IMR-90 (cell line): Measurements from ENCODE around the gene PVALEF. TPM values are rescaled to one million over a fixed set of nuclear protein-coding genes. Genes with fewer than 3 reads are reported as not detected.

Experiments
- ATAC-seq: fragments of 200-7000 bp; cut with Tn5 transposase; 2 replicates; pipeline ENCODE4 v1.9.1; 2020; ENCODE audit warnings: low read depth, mild to moderate bottlenecking, moderate library complexity
- BruUV-seq: library from RNA; stranded (reverse); fragments of 400-500 nt; replicated peaks from 2 replicates; lab custom pipeline; 2021; lab: Mats Ljungman, UMichigan
- CTCF ChIA-PET: fragments of 300-600 bp; formaldehyde crosslinking; extraction: SDS; loops from one replicate; lab custom pipeline; 2021; ENCODE audit warnings: antibody characterized with exemption; lab: Yijun Ruan, JAX
- POLR2A ChIA-PET: fragments of 300-600 bp; sonication (Branson Sonifier 250); formaldehyde crosslinking; loops from one replicate; lab custom pipeline; 2022; ENCODE audit warnings: antibody characterized with exemption; ENCODE audit not compliant: unreplicated experiment; lab: Charles Lee
- DNase-seq: peaks from one replicate; pipeline ENCODE4 v3.0.0; 2013
- H2AFZ ChIP-seq: replicated peaks from 2 replicates; pipeline ENCODE3; 2013; ENCODE audit warnings: low read length, mild to moderate bottlenecking; ENCODE audit not compliant: poor library complexity
- H2AK5ac ChIP-seq: 2 replicates; pipeline ENCODE4 v1.6.1; 2013; ENCODE audit warnings: low read depth, low read length, inconsistent platforms
- H2AK9ac ChIP-seq: replicated peaks from 2 replicates; pipeline ENCODE3; 2013; ENCODE audit warnings: mild to moderate bottlenecking, low read depth, low read length, moderate library complexity; ENCODE audit not compliant: poor library complexity
- H2BK120ac ChIP-seq: 2 replicates; pipeline ENCODE4 v1.6.1; 2013; ENCODE audit warnings: low read depth, low read length, inconsistent platforms
- H2BK15ac ChIP-seq: 3 replicates; pipeline ENCODE4 v1.6.1; 2013; ENCODE audit warnings: low read depth, low read length, inconsistent platforms
- H2BK20ac ChIP-seq: 2 replicates; pipeline ENCODE4 v1.6.1; 2013; ENCODE audit warnings: low read depth, mild to moderate bottlenecking, inconsistent platforms, low read length, moderate library complexity
- H2BK5ac ChIP-seq: 2 replicates; pipeline ENCODE4 v1.6.1; 2013; ENCODE audit warnings: mild to moderate bottlenecking, low read depth, low read length, inconsistent platforms; ENCODE audit not compliant: poor library complexity, severe bottlenecking
- H3K14ac ChIP-seq: replicated peaks from 2 replicates; pipeline ENCODE4 v1.6.1; 2013; ENCODE audit warnings: low read depth, low read length, inconsistent platforms
- H3K18ac ChIP-seq: 2 replicates; pipeline ENCODE4 v1.6.1; 2013; ENCODE audit warnings: low read depth, low read length, control low read depth
- H3K23ac ChIP-seq: 2 replicates; pipeline ENCODE4 v1.6.1; 2013; ENCODE audit warnings: low read depth, low read length, inconsistent platforms
- H3K27ac ChIP-seq: 2 replicates; pipeline ENCODE4 v1.5.1; 2013; ENCODE audit warnings: mild to moderate bottlenecking, control low read depth, low read length; ENCODE audit not compliant: insufficient read depth
- H3K27me3 ChIP-seq: 2 replicates; pipeline ENCODE4 v1.6.1; 2013; ENCODE audit warnings: low read length; ENCODE audit not compliant: control insufficient read depth, insufficient read depth
- H3K36me3 ChIP-seq: 2 replicates; pipeline ENCODE4 v1.6.1; 2013; ENCODE audit warnings: low read length, mixed read lengths; ENCODE audit not compliant: control insufficient read depth, insufficient read depth
- H3K4ac ChIP-seq: 2 replicates; pipeline ENCODE4 v1.6.1; 2013; ENCODE audit warnings: low read depth, low read length, inconsistent platforms
- H3K4me1 ChIP-seq: 2 replicates; pipeline ENCODE4 v1.6.1; 2013; ENCODE audit warnings: low read length, mixed read lengths; ENCODE audit not compliant: control insufficient read depth, insufficient read depth
- H3K4me2 ChIP-seq: 2 replicates; pipeline ENCODE4 v1.6.1; 2013; ENCODE audit warnings: low read depth, mild to moderate bottlenecking, control low read depth, low read length, moderate library complexity
- H3K4me3 ChIP-seq: 2 replicates; pipeline ENCODE4 v1.5.1; 2013; ENCODE audit warnings: low read depth, mild to moderate bottlenecking, control low read depth, low read length, moderate library complexity; ENCODE audit not compliant: insufficient read depth
- H3K56ac ChIP-seq: 2 replicates; pipeline ENCODE4 v1.6.1; 2013; ENCODE audit warnings: low read length, inconsistent platforms; ENCODE audit not compliant: insufficient read depth; ENCODE audit errors: extremely low read depth
- H3K79me1 ChIP-seq, 2 experiments: 2 replicates each; pipeline ENCODE4 v1.6.1; 2013; ENCODE audit warnings: low read length in 2 of 2, inconsistent platforms in 1 of 2, low read depth in 1 of 2
- H3K9ac ChIP-seq: 2 replicates; pipeline ENCODE4 v1.6.1; 2013; ENCODE audit warnings: low read depth, low read length, control low read depth
- H3K9me1 ChIP-seq: 2 replicates; pipeline ENCODE4 v1.6.1; 2013; ENCODE audit warnings: low read length, inconsistent platforms; ENCODE audit not compliant: insufficient read depth
- H3K9me3 ChIP-seq: 2 replicates; pipeline ENCODE4 v1.6.1; 2013; ENCODE audit warnings: low read length; ENCODE audit not compliant: control insufficient read depth, insufficient read depth
- H4K20me1 ChIP-seq: 2 replicates; pipeline ENCODE4 v1.6.1; 2013; ENCODE audit warnings: low read length, inconsistent platforms; ENCODE audit not compliant: insufficient read depth
- H4K5ac ChIP-seq: 2 replicates; pipeline ENCODE4 v1.6.1; 2013; ENCODE audit warnings: mild to moderate bottlenecking, low read depth, low read length, control low read depth
- H4K8ac ChIP-seq, 2 experiments: 2 replicates each; pipeline ENCODE4 v1.6.1; 2013; ENCODE audit warnings: low read depth in 2 of 2, low read length in 2 of 2, control low read depth in 1 of 2, inconsistent platforms in 1 of 2
- H4K91ac ChIP-seq: 2 replicates; pipeline ENCODE4 v1.6.1; 2013; ENCODE audit warnings: low read depth, low read length, inconsistent platforms; ENCODE audit not compliant: insufficient read depth
- BHLHE40 ChIP-seq: fragments of 150-350 bp; IDR thresholded peaks from 2 replicates; pipeline ENCODE4 v1.6.1; 2016; ENCODE audit warnings: mild to moderate bottlenecking, low read depth, low read length
- CEBPB ChIP-seq: IDR thresholded peaks from 2 replicates; pipeline ENCODE4 v1.6.1; 2012; ENCODE audit warnings: low read depth, low read length, improper control_type of control experiment
- CHD1 ChIP-seq: IDR thresholded peaks from 2 replicates; pipeline ENCODE4 v1.6.1; 2012; ENCODE audit warnings: low read depth, low read length, improper control_type of control experiment
- FOS ChIP-seq: fragments of 150-350 bp; IDR thresholded peaks from 2 replicates; pipeline ENCODE4 v1.6.1; 2016; ENCODE audit warnings: low read depth, low read length
- MAFK ChIP-seq: IDR thresholded peaks from 2 replicates; pipeline ENCODE4 v1.6.1; 2012; ENCODE audit warnings: low read depth, low read length, improper control_type of control experiment
- MAZ ChIP-seq: IDR thresholded peaks from 2 replicates; pipeline ENCODE4 v1.6.1; 2012; ENCODE audit warnings: low read depth, mild to moderate bottlenecking, low read length, improper control_type of control experiment, moderate library complexity, borderline replicate concordance
- MXI1 ChIP-seq: IDR thresholded peaks from 2 replicates; pipeline ENCODE4 v1.6.1; 2012; ENCODE audit warnings: low read depth, mild to moderate bottlenecking, low read length, moderate library complexity, borderline replicate concordance
- NFE2L2 ChIP-seq: fragments of 150-350 bp; IDR thresholded peaks from 2 replicates; pipeline ENCODE4 v1.6.1; 2016; ENCODE audit warnings: low read depth, mild to moderate bottlenecking, low read length
- POLR2A ChIP-seq: IDR thresholded peaks from 2 replicates; pipeline ENCODE4 v1.6.1; 2012; ENCODE audit warnings: mild to moderate bottlenecking, low read depth, low read length
- RAD21 ChIP-seq: IDR thresholded peaks from 2 replicates; pipeline ENCODE4 v1.6.1; 2012; ENCODE audit warnings: low read length, improper control_type of control experiment
- RCOR1 ChIP-seq: IDR thresholded peaks from 2 replicates; pipeline ENCODE4 v1.6.1; 2012; ENCODE audit warnings: mild to moderate bottlenecking, low read length, improper control_type of control experiment; ENCODE audit not compliant: insufficient replicate concordance
- RFX5 ChIP-seq: IDR thresholded peaks from 2 replicates; pipeline ENCODE4 v1.8.0; 2012; ENCODE audit warnings: low read depth, mild to moderate bottlenecking, low read length, moderate library complexity
- SMC3 ChIP-seq: fragments of 150-350 bp; IDR thresholded peaks from 2 replicates; pipeline ENCODE4 v1.6.1; 2016; ENCODE audit warnings: low read depth, mild to moderate bottlenecking, antibody characterized with exemption, low read length, moderate library complexity
- WGBS, 2 experiments: methylation state at CpG; one replicate each; pipeline versions ENCODE4 v1.1.5 to v1.1.7; 2013; ENCODE audit warnings: missing lambda C conversion rate in 2 of 2; ENCODE audit not compliant: insufficient read length in 1 of 2; ENCODE audit errors: extremely low coverage in 2 of 2; 5-methylcytosine and 5-hydroxymethylcytosine counted together
- dilution Hi-C: fragments of 300-500 bp; cut with HindIII; formaldehyde crosslinking; loops from one replicate; pipeline ENCODE4 v1.14.3; 2018; ENCODE audit warnings: low sequenced_read_pairs; ENCODE audit not compliant: unreplicated experiment
- in situ Hi-C: fragments of 300-500 bp; cut with MboI; formaldehyde crosslinking; loops from 3 replicates; pipeline ENCODE4 v1.14.3; 2019; ENCODE audit warnings: low sequenced_read_pairs, inconsistent platforms, mixed read lengths
- intact Hi-C: fragments of 100-400 bp; cut with micrococcal nuclease; formaldehyde crosslinking; loops from 2 replicates; pipeline ENCODE4 v1.10.0; 2022
- polyA plus RNA-seq, 3 experiments: library from polyadenylated mRNA; depleted of rRNA; stranded (reverse); fragments of >200 nt; gene quantifications; 2 replicates each; pipeline ENCODE4 v1.2.3, GENCODE V29; 2012; ENCODE audit warnings: low replicate concordance in 1 of 3
- total RNA-seq: library from RNA; depleted of rRNA; stranded (reverse); fragments of >200 nt; gene quantifications from 2 replicates; pipeline ENCODE4 v1.2.3, GENCODE V29; 2012
- TF ChIP-seq, protein P1 (sequence below): conservative IDR thresholded peaks from 2 replicates; pipeline ENCODE4 v1.5.1; 2012; ENCODE audit warnings: mild to moderate bottlenecking, low read depth, low read length, improper control_type of control experiment
- TF ChIP-seq, protein P2 (sequence below): fragments of 150-350 bp; IDR thresholded peaks from 2 replicates; pipeline ENCODE4 v1.6.1; 2016; ENCODE audit warnings: low read depth, mild to moderate bottlenecking, low read length, moderate library complexity, borderline replicate concordance
- TF ChIP-seq, protein P3 (sequence below): fragments of 150-350 bp; IDR thresholded peaks from 2 replicates; pipeline ENCODE4 v1.6.1; 2017; ENCODE audit warnings: mild to moderate bottlenecking, antibody characterized with exemption, low read length, low read depth

The PVALEF gene
- total and polyA plus RNA-seq, 2 of the 4 experiments (the other 2 are of a cell fraction): not detected

DNA sequence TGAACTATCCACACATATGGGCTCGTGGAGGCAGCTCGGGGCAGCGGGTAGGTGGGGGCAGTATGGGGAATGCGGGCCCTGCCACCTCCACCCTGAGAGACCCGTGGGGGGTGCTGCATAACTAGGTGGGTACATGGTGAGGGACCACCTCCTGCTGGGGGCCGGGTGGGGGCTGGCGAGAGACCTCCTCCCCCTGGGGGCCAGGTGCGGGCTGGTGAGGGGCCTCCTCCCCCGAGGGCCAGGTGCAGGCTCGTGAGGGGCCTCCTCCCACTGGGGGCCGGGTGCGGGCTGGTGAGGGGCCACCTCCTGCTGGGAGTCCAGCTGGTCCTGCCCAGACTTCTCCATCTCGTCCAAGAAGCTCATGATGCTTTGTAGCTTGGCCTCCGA lies 32.1 kb downstream of the PVALEF start:
- no peak overlapping the region for H4K5ac ChIP-seq
- H2AFZ ChIP-seq: no peak overlapping the region
- ChIA-PET CTCF (no interaction called here), POLR2A (no interaction called here)
- no peak overlapping the region for H3K18ac ChIP-seq
- no peak overlapping the region for H3K4ac ChIP-seq
- H3K79me1 ChIP-seq: no peaks in the 10 kb centered on the region
- H3K9me3 ChIP-seq: no peaks in the 10 kb centered on the region
- H4K8ac ChIP-seq: no peak overlapping the region
- no peak overlapping the region for H3K14ac ChIP-seq
- no peak overlapping the region for H3K23ac ChIP-seq
- WGBS, 2 experiments: 100% methylated on average over 2 of the region's 14 CpGs; no CpG with 5 or more reads in 1 of the 2 experiments
- H3K9me1 ChIP-seq: no peaks in the 10 kb centered on the region
- no peak overlapping the region for H2AK9ac ChIP-seq
- no TSS peak for BruUV-seq
- intact Hi-C loops: no loop called here
- no peak for TF ChIP-seq FOS
- TF ChIP-seq, protein P1, sequence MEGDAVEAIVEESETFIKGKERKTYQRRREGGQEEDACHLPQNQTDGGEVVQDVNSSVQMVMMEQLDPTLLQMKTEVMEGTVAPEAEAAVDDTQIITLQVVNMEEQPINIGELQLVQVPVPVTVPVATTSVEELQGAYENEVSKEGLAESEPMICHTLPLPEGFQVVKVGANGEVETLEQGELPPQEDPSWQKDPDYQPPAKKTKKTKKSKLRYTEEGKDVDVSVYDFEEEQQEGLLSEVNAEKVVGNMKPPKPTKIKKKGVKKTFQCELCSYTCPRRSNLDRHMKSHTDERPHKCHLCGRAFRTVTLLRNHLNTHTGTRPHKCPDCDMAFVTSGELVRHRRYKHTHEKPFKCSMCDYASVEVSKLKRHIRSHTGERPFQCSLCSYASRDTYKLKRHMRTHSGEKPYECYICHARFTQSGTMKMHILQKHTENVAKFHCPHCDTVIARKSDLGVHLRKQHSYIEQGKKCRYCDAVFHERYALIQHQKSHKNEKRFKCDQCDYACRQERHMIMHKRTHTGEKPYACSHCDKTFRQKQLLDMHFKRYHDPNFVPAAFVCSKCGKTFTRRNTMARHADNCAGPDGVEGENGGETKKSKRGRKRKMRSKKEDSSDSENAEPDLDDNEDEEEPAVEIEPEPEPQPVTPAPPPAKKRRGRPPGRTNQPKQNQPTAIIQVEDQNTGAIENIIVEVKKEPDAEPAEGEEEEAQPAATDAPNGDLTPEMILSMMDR: no peak
- TF ChIP-seq BHLHE40: no peak
- no peak for TF ChIP-seq RAD21
- no peak for TF ChIP-seq MXI1
- no peak for TF ChIP-seq CHD1
- no peak for TF ChIP-seq CEBPB
- TF ChIP-seq, protein P2, sequence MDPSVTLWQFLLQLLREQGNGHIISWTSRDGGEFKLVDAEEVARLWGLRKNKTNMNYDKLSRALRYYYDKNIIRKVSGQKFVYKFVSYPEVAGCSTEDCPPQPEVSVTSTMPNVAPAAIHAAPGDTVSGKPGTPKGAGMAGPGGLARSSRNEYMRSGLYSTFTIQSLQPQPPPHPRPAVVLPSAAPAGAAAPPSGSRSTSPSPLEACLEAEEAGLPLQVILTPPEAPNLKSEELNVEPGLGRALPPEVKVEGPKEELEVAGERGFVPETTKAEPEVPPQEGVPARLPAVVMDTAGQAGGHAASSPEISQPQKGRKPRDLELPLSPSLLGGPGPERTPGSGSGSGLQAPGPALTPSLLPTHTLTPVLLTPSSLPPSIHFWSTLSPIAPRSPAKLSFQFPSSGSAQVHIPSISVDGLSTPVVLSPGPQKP: no peak
- TF ChIP-seq SMC3: no peak
- no peak for TF ChIP-seq RCOR1
- TF ChIP-seq, protein P3, sequence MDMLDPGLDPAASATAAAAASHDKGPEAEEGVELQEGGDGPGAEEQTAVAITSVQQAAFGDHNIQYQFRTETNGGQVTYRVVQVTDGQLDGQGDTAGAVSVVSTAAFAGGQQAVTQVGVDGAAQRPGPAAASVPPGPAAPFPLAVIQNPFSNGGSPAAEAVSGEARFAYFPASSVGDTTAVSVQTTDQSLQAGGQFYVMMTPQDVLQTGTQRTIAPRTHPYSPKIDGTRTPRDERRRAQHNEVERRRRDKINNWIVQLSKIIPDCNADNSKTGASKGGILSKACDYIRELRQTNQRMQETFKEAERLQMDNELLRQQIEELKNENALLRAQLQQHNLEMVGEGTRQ: no peak
- TF ChIP-seq RFX5: no peak
- no peak for TF ChIP-seq MAFK
- no peak for TF ChIP-seq MAZ
- no peak for TF ChIP-seq POLR2A
- TF ChIP-seq NFE2L2: no peak
- in situ Hi-C loops: no loop called here
- dilution Hi-C loops: no loop called here
- H3K27me3 ChIP-seq: no peaks in the 10 kb centered on the region
- no peak overlapping the region for H4K91ac ChIP-seq
- DNase-seq (no peak), ATAC-seq (no peak)
- no peaks in the 10 kb centered on the region; the same call in 1 of the 2 replicates for H4K20me1 ChIP-seq
- H3K4me3 ChIP-seq: no peak overlapping the region
- peaks cover 6% of the 10 kb centered on the region for H3K36me3 ChIP-seq
- H3K4me2 ChIP-seq: no peak overlapping the region
- no peak overlapping the region for H3K56ac ChIP-seq
- no peak overlapping the region for H3K9ac ChIP-seq
- no peak overlapping the region for H2BK20ac ChIP-seq
- no peaks in the 10 kb centered on the region for H3K4me1 ChIP-seq
- H2BK5ac ChIP-seq: no peak overlapping the region
- no peak overlapping the region for H2AK5ac ChIP-seq
- H2BK120ac ChIP-seq: no peak overlapping the region
- no peak overlapping the region for H2BK15ac ChIP-seq
- H3K27ac ChIP-seq: no peak overlapping the region
